ENCODE data around the gene RFFL.

DNA sequence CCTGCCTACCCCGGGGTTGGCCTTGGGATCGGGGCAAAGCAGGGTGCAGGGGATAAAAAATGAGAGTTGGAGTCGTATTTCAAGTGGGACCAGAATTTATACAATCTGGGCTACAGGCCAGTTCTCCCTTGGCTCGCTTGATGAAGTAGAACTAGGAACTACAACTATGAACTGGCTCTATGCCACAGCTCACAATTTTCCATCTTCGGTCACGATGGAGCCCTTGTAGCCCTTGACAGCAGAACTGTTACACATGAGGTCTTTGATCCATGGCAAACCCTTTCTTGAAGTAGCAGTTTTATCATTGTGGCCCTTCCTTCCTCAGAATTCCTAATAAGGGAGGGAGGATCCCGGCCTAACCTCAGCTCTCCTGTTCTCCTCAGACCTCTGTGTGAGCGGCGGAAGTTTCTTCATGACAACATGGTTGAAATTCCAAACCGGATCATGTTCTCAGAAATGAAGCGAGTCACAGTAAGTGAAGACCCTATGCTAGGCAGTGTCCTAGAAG, 66.1 kb downstream of the RFFL start:
- TF ChIP-seq EZH2 (IDR thresholded peaks at IDR 0.05; ENCODE audit: insufficient read depth, low read length): no peak
- TF ChIP-seq, protein P1, sequence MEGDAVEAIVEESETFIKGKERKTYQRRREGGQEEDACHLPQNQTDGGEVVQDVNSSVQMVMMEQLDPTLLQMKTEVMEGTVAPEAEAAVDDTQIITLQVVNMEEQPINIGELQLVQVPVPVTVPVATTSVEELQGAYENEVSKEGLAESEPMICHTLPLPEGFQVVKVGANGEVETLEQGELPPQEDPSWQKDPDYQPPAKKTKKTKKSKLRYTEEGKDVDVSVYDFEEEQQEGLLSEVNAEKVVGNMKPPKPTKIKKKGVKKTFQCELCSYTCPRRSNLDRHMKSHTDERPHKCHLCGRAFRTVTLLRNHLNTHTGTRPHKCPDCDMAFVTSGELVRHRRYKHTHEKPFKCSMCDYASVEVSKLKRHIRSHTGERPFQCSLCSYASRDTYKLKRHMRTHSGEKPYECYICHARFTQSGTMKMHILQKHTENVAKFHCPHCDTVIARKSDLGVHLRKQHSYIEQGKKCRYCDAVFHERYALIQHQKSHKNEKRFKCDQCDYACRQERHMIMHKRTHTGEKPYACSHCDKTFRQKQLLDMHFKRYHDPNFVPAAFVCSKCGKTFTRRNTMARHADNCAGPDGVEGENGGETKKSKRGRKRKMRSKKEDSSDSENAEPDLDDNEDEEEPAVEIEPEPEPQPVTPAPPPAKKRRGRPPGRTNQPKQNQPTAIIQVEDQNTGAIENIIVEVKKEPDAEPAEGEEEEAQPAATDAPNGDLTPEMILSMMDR (IDR thresholded peaks at IDR 0.05; ENCODE audit: insufficient read depth, low read depth, low read length): no peak

Data from astrocyte (in vitro differentiated cells and primary cell).